Measurements from ENCODE around the gene ERC2. TPM values are rescaled to one million over a fixed set of nuclear protein-coding genes. Genes with fewer than 3 reads are reported as not detected.

The ERC2 gene
- total RNA-seq, 1 donor from 2014 or later = 0.11 TPM

GRCh38 chr3:55650011-55650410 is 818.3 kb downstream of the ERC2 start:
- intact Hi-C loops (cut with DNase I) = no loop called here
- Histone ChIP-seq H3K4me3 (no peak overlapping the region), H3K9me3 (no peaks in the 10 kb centered on the region), H3K4me1 (no peaks in the 10 kb centered on the region), H3K27me3 (no peaks in the 10 kb centered on the region), H3K27ac (no peak overlapping the region), H3K36me3 (no peaks in the 10 kb centered on the region)
- no peak for DNase-seq (ENCODE audit: low spot score in 2 of 2)
- TF ChIP-seq, protein P1, sequence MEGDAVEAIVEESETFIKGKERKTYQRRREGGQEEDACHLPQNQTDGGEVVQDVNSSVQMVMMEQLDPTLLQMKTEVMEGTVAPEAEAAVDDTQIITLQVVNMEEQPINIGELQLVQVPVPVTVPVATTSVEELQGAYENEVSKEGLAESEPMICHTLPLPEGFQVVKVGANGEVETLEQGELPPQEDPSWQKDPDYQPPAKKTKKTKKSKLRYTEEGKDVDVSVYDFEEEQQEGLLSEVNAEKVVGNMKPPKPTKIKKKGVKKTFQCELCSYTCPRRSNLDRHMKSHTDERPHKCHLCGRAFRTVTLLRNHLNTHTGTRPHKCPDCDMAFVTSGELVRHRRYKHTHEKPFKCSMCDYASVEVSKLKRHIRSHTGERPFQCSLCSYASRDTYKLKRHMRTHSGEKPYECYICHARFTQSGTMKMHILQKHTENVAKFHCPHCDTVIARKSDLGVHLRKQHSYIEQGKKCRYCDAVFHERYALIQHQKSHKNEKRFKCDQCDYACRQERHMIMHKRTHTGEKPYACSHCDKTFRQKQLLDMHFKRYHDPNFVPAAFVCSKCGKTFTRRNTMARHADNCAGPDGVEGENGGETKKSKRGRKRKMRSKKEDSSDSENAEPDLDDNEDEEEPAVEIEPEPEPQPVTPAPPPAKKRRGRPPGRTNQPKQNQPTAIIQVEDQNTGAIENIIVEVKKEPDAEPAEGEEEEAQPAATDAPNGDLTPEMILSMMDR (IDR thresholded peaks at IDR 0.05) = no peak

- H3K36me3 ChIP-seq = no peaks in the 10 kb centered on the region
- no peak overlapping the region for H3K4me3 ChIP-seq
- intact Hi-C loops (cut with DNase I) = no loop called here
- H3K4me1 ChIP-seq = no peaks in the 10 kb centered on the region
- H3K27me3 ChIP-seq = no peaks in the 10 kb centered on the region
- no peaks in the 10 kb centered on the region for H3K9me3 ChIP-seq
- TF ChIP-seq, protein P1 (IDR thresholded peaks at IDR 0.05) = no peak
- DNase-seq (ENCODE audit: low spot score in 2 of 2) = no peak
- H3K27ac ChIP-seq = no peak overlapping the region
Measured at GRCh38 chr3:55649554-55649953, 818.7 kb downstream of the ERC2 start.

- Histone ChIP-seq H3K9me3 (no peaks in the 10 kb centered on the region), H3K27me3 (no peaks in the 10 kb centered on the region), H3K36me3 (no peaks in the 10 kb centered on the region), H3K4me1 (no peaks in the 10 kb centered on the region), H3K27ac (no peak overlapping the region), H3K4me3 (no peak overlapping the region)
- no peak for DNase-seq (ENCODE audit: low spot score in 2 of 2)
- TF ChIP-seq, protein P1 (IDR thresholded peaks at IDR 0.05) = no peak
- intact Hi-C loops (cut with DNase I) = no loop called here
Measured at GRCh38 chr3:55648591-55649318, 819.5 kb downstream of the ERC2 start.

- H3K27ac ChIP-seq = no peak overlapping the region
- intact Hi-C loops (cut with DNase I) = no loop called here
- TF ChIP-seq, protein P1 (IDR thresholded peaks at IDR 0.05) = no peak
- H3K9me3 ChIP-seq = no peaks in the 10 kb centered on the region
- H3K27me3 ChIP-seq = no peaks in the 10 kb centered on the region
- no peak overlapping the region for H3K4me3 ChIP-seq
- no peaks in the 10 kb centered on the region for H3K36me3 ChIP-seq
- no peak for DNase-seq (ENCODE audit: low spot score in 2 of 2)
- H3K4me1 ChIP-seq = no peaks in the 10 kb centered on the region
Measured at GRCh38 chr3:55647670-55648069, 820.6 kb downstream of the ERC2 start.

DNA sequence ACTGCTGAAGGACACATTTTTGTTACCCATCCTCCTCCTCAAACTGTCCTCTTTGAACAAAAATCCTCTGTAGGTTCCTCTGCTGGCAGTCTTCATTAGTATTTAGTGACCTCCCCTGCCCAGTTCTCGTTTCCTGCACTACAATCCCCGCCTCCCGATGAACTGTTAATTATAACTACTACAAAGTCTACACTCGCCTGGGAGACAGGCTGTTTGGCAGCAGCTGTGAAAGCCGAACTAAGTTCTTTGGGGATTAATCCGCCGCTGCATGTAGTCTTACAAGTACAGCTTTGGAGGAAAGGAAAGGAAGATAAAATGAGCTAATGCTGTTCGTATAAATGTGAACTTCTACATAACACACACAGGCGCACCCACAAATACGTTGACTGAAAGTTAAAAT is 821.2 kb downstream of the ERC2 start:
- Histone ChIP-seq H3K27me3 (no peaks in the 10 kb centered on the region), H3K4me3 (no peak overlapping the region), H3K9me3 (no peaks in the 10 kb centered on the region), H3K27ac (no peak overlapping the region), H3K4me1 (no peaks in the 10 kb centered on the region), H3K36me3 (no peaks in the 10 kb centered on the region)
- intact Hi-C loops (cut with DNase I) = no loop called here
- TF ChIP-seq, protein P1 (IDR thresholded peaks at IDR 0.05) = no peak
- no peak for DNase-seq (ENCODE audit: low spot score in 2 of 2)
